Measurements from ENCODE around the gene RBP5. TPM values are rescaled to one million over a fixed set of nuclear protein-coding genes. Genes with fewer than 3 reads are reported as not detected.

Gene RBP5
- total RNA-seq, 1 experiment from 2014 or later, result 2.7 TPM

DNA sequence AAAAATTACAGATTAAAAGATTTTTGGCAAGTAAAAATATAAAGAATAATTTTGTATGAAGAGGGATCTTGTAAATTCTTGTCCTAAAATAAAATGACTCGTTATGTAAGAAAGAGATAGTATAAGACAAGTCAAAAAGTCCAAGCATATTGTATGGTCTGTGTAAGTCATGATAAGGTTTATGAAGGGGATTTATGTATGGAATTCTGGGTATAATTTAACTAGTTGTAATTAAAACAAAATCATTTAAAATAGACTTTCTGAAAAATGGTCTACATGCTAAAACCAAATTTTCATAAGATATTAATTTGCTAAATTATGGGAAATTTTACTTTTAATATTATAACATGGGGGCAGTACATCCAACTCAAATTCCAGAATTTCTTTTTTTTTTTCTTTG is 43.2 kb upstream of the RBP5 start:
- no peak overlapping the region for H4K8ac ChIP-seq (replicated peaks; ENCODE audit: insufficient read length, low read depth, low read length)
- no peak overlapping the region for H3T11ph ChIP-seq (ENCODE audit: low read length)
- no peak overlapping the region for H3K4me3 Mint-ChIP-seq
- H3K18ac ChIP-seq (ENCODE audit: insufficient read length, low read depth, low read length), result no peak overlapping the region
- no peaks in the 10 kb centered on the region for H4K20me1 ChIP-seq (ENCODE audit: control insufficient read depth, insufficient read depth, insufficient read length)
- H2BK12ac ChIP-seq (ENCODE audit: insufficient read length, low read depth, low read length), result no peak overlapping the region
- no peak overlapping the region for H3K27ac ChIP-seq (ENCODE audit: insufficient read length, low read depth, low read length)
- H3K27ac Mint-ChIP-seq, result no peak overlapping the region
- H2BK5ac ChIP-seq (ENCODE audit: insufficient read length, low read length), result no peak overlapping the region
- no peak overlapping the region for H2BK20ac ChIP-seq (ENCODE audit: low read depth, low read length, poor library complexity, severe bottlenecking)
- no peaks in the 10 kb centered on the region for H3K4me1 ChIP-seq (ENCODE audit: insufficient read depth, low read length)
- peaks cover 8% of the 10 kb centered on the region; the same call in 1 of the 2 replicates for H3K27me3 Mint-ChIP-seq (ENCODE audit: low read depth)
- H3K27me3 ChIP-seq (ENCODE audit: insufficient read depth, low read length), result no peaks in the 10 kb centered on the region
- H3K9me3 ChIP-seq (ENCODE audit: control insufficient read depth, low read depth, low read length), result peaks cover 54% of the 10 kb centered on the region
- H2BK120ac ChIP-seq (ENCODE audit: low read depth, low read length, poor library complexity, severe bottlenecking), result no peak overlapping the region
- H4K91ac ChIP-seq (ENCODE audit: insufficient read length, low read depth, low read length), result no peak overlapping the region
- H3K36me3 Mint-ChIP-seq (ENCODE audit: insufficient read depth in 1 of 3, low read depth in 3 of 3), result peaks cover 6 to 26% (median 23%) of the 10 kb centered on the region in 3 experiments; a peak in 5 of 7 replicates
- no peak overlapping the region for H2AFZ ChIP-seq (ENCODE audit: low read length)
- no peak overlapping the region for H3K4ac ChIP-seq (ENCODE audit: low read depth, low read length)
- no peaks in the 10 kb centered on the region for H3K23me2 ChIP-seq (ENCODE audit: insufficient read length, low read depth, low read length, poor library complexity, severe bottlenecking)
- no peaks in the 10 kb centered on the region for H3K79me2 ChIP-seq (ENCODE audit: insufficient read depth, low read length)
- DNase-seq, result no peak
- no peak overlapping the region for H3K4me2 ChIP-seq (ENCODE audit: insufficient read depth, insufficient read length, low read length)
- TF ChIP-seq, protein P1, sequence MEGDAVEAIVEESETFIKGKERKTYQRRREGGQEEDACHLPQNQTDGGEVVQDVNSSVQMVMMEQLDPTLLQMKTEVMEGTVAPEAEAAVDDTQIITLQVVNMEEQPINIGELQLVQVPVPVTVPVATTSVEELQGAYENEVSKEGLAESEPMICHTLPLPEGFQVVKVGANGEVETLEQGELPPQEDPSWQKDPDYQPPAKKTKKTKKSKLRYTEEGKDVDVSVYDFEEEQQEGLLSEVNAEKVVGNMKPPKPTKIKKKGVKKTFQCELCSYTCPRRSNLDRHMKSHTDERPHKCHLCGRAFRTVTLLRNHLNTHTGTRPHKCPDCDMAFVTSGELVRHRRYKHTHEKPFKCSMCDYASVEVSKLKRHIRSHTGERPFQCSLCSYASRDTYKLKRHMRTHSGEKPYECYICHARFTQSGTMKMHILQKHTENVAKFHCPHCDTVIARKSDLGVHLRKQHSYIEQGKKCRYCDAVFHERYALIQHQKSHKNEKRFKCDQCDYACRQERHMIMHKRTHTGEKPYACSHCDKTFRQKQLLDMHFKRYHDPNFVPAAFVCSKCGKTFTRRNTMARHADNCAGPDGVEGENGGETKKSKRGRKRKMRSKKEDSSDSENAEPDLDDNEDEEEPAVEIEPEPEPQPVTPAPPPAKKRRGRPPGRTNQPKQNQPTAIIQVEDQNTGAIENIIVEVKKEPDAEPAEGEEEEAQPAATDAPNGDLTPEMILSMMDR (conservative IDR thresholded peaks at IDR 0.05), result no peak
- WGBS (ENCODE audit: extremely low coverage, insufficient read length, low lambda C conversion rate), result no CpG with 5 or more reads among the region's 1 CpG
- no peak overlapping the region for H2AK5ac ChIP-seq (ENCODE audit: insufficient read length, low read length)
- no peak overlapping the region for H4K5ac ChIP-seq (ENCODE audit: insufficient read length, low read depth, low read length)
- no peaks in the 10 kb centered on the region for H3K4me1 Mint-ChIP-seq
- H3K79me1 ChIP-seq (ENCODE audit: insufficient read depth, low read depth, low read length, poor library complexity, severe bottlenecking), result no peaks in the 10 kb centered on the region
- H3K9me3 Mint-ChIP-seq, result peaks cover 82% of the 10 kb centered on the region in 2 experiments
- H3K14ac ChIP-seq (ENCODE audit: insufficient read depth, low read length), result no peak overlapping the region
- H3K23ac ChIP-seq (ENCODE audit: insufficient read length, low read depth, low read length), result no peak overlapping the region
- H3K9ac ChIP-seq (ENCODE audit: extremely low read depth, insufficient read length, low read length), result no peak overlapping the region
- no peak overlapping the region for H3K56ac ChIP-seq (ENCODE audit: insufficient read length, low read depth, low read length)
- no peak overlapping the region for H2BK15ac ChIP-seq (ENCODE audit: low read depth, low read length)
